Adrenal gland (tissue), 12 donors: Measurements from ENCODE around the gene NAALADL2. TPM values are rescaled to one million over a fixed set of nuclear protein-coding genes. Genes with fewer than 3 reads are reported as not detected.

ENCODE experiments used
- DNase-seq, 7 donors: peaks; one replicate each; pipeline ENCODE4 v3.0.0-alpha.2; 2019 to 2020
- H3K27ac ChIP-seq, 5 donors: fragments of 200-600 bp; sonication (generic) in 4 of 5; 1 replicate in 3 of 5; 2 replicates in 2 of 5; pipeline versions ENCODE4 v1.5.1 to v1.8.0; 2016 to 2020; ENCODE audit warnings: mild to moderate bottlenecking in 1 of 5
- H3K27me3 ChIP-seq: fragments of 200-600 bp; 2 replicates; pipeline ENCODE4 v1.8.0; 2021
- H3K36me3 ChIP-seq, 2 donors: fragments of 200-600 bp; replicated peaks in 1 of 2; 1 replicate in 1 of 2; 2 replicates in 1 of 2; pipeline versions ENCODE4 v1.5.1 to v1.8.0; 2018 to 2022
- H3K4me1 ChIP-seq, 2 donors: fragments of 200-600 bp; replicated peaks in 1 of 2; 1 replicate in 1 of 2; 2 replicates in 1 of 2; pipeline versions ENCODE4 v1.5.1 to v1.8.0; 2018 to 2021
- H3K4me3 ChIP-seq, 4 donors: fragments of 200-600 bp; sonication (generic) in 3 of 4; one replicate each; pipeline ENCODE4 v1.5.1; 2016 to 2018
- H3K9me3 ChIP-seq, 3 donors: fragments of 200-600 bp; sonication (generic) in 1 of 3; replicated peaks in 1 of 3; 1 replicate in 2 of 3; 2 replicates in 1 of 3; pipeline versions ENCODE4 v1.5.1 to v1.8.0; 2016 to 2021
- POLR2A ChIP-seq, 2 donors: fragments of 450-650 bp; IDR thresholded peaks; one replicate each; pipeline ENCODE4 v1.6.1; 2017; ENCODE audit warnings: antibody characterized with exemption in 2 of 2, mild to moderate bottlenecking in 2 of 2, moderate library complexity in 1 of 2
- WGBS, 4 donors: extraction: QIAGEN DNeasy Blood & Tissue Kit in 2 of 4; methylation state at CpG; one replicate each; pipeline versions ENCODE4 v1.1.5 to v1.1.7; 2013 to 2017; 5-methylcytosine and 5-hydroxymethylcytosine counted together
- intact Hi-C, 2 donors: fragments of 100-400 bp; cut with DNase I; formaldehyde crosslinking; loops; one replicate each; pipeline versions ENCODE4 v1.14.1 to v1.15.0; 2022 to 2023
- polyA plus RNA-seq, 3 donors: library from polyadenylated mRNA; stranded (reverse); fragments of 200-250 nt in 2 of 3; fragments of 350-450 nt in 1 of 3; fragmentation: Illumina TruSeq in 1 of 3; extraction: RNeasy Lipid Tissue Mini Kit (QIAGEN cat#74804) in 1 of 3; gene quantifications; one replicate each; pipeline ENCODE4 v1.2.3, GENCODE V29; 2013 to 2014
- total RNA-seq, 9 donors: library from RNA; depleted of rRNA in 4 of 9; stranded (reverse); fragments of >200 nt in 4 of 9; fragments of 120-200 nt in 1 of 9; fragmentation: NEBNext Ultra II Directional in 1 of 9; extraction: Animal tissue kit (Norgen Biotek cat#: 25700) in 1 of 9; gene quantifications; one replicate each; pipeline versions ENCODE4 v1.1.0 to v1.2.4, GENCODE V29; 2013 to 2023
- TF ChIP-seq, protein P1 (sequence below), 6 experiments: fragments of 450-650 bp in 4 of 6; fragments of 200-600 bp in 2 of 6; sonication (generic) in 1 of 6; IDR thresholded peaks; 1 replicate in 5 of 6; 2 replicates in 1 of 6; pipeline versions ENCODE4 v1.5.1 to v1.8.0; 2016 to 2021; ENCODE audit warnings: antibody characterized with exemption in 6 of 6, mild to moderate bottlenecking in 2 of 6, moderate library complexity in 1 of 6
- donor health status: healthy with polysubstance abuse.
- donor health status: Bipolar disorder and iron deficiency.
- donor health status: DM: yes; HTN: yes; CAD: no.
- donor health status: DM: no; HTN: no; CAD: no.
- donor health status: DM: no; HTN: no; CAD: no.
- donor health status: DM: yes; HTN: yes; CAD: no.

The NAALADL2 gene
- total and polyA plus RNA-seq, 12 donors: 0.24 to 7.8 (median 4.8) TPM

DNA sequence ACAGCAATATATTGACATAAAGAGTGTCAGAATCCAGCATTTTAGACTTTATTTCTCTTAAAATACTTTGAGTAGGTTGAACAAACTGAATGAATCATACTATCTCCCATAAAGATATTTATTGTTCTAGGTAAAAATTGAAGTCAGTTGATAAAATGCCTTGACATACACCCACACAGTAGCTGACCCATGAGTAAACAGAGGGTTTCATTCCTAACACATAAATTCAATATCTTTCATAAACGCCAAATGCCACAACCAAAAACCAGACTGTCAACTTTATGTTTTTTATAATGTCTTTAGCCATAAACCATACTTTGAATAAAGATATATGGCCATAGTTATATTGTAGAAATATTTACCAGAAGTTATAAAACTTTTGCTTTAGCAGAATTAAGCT is 742.4 kb downstream of the NAALADL2 start:
- Histone ChIP-seq H3K4me3 (no peak overlapping the region), H3K36me3 (no peaks in the 10 kb centered on the region), H3K9me3 (no peaks in the 10 kb centered on the region), H3K27me3 (no peaks in the 10 kb centered on the region), H3K27ac (no peak overlapping the region), H3K4me1 (no peaks in the 10 kb centered on the region)
- TF ChIP-seq, protein P1, sequence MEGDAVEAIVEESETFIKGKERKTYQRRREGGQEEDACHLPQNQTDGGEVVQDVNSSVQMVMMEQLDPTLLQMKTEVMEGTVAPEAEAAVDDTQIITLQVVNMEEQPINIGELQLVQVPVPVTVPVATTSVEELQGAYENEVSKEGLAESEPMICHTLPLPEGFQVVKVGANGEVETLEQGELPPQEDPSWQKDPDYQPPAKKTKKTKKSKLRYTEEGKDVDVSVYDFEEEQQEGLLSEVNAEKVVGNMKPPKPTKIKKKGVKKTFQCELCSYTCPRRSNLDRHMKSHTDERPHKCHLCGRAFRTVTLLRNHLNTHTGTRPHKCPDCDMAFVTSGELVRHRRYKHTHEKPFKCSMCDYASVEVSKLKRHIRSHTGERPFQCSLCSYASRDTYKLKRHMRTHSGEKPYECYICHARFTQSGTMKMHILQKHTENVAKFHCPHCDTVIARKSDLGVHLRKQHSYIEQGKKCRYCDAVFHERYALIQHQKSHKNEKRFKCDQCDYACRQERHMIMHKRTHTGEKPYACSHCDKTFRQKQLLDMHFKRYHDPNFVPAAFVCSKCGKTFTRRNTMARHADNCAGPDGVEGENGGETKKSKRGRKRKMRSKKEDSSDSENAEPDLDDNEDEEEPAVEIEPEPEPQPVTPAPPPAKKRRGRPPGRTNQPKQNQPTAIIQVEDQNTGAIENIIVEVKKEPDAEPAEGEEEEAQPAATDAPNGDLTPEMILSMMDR (IDR thresholded peaks at IDR 0.05): no peak
- TF ChIP-seq POLR2A (IDR thresholded peaks at IDR 0.05): no peak
- 62 to 69% (median 66%) methylated on average over 1 of the region's 1 CpG for WGBS, 4 donors
- intact Hi-C loops: no loop called here
- DNase-seq: no peak

DNA sequence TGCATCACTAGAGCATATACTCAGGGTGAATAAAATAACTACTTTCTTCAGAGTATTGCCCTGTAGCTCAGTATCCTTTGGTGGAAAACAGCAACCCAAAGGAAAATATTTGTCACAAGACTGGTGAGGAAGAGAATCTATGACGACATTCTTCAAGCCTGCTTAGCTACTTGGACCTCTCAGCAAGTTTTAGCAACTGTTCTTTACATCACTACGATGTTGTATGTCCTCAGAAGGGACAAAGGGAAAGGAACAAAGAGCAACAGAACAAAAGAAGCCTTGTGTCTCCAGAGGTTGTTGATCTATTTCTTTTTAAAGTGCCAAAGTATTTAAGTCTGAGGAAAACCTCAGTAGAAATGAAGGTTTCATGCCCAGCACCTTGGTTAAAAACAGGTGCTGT is 746.7 kb downstream of the NAALADL2 start:
- TF ChIP-seq, protein P1 (IDR thresholded peaks at IDR 0.05): no peak
- TF ChIP-seq POLR2A (IDR thresholded peaks at IDR 0.05): no peak
- Histone ChIP-seq H3K4me3 (no peak overlapping the region), H3K27me3 (no peaks in the 10 kb centered on the region), H3K36me3 (no peaks in the 10 kb centered on the region), H3K27ac (no peak overlapping the region), H3K9me3 (no peaks in the 10 kb centered on the region), H3K4me1 (no peaks in the 10 kb centered on the region)
- no peak for DNase-seq
- intact Hi-C loops: no loop called here
- WGBS, 4 donors: 59 to 80% (median 66%) methylated on average over 2 of the region's 2 CpGs

DNA sequence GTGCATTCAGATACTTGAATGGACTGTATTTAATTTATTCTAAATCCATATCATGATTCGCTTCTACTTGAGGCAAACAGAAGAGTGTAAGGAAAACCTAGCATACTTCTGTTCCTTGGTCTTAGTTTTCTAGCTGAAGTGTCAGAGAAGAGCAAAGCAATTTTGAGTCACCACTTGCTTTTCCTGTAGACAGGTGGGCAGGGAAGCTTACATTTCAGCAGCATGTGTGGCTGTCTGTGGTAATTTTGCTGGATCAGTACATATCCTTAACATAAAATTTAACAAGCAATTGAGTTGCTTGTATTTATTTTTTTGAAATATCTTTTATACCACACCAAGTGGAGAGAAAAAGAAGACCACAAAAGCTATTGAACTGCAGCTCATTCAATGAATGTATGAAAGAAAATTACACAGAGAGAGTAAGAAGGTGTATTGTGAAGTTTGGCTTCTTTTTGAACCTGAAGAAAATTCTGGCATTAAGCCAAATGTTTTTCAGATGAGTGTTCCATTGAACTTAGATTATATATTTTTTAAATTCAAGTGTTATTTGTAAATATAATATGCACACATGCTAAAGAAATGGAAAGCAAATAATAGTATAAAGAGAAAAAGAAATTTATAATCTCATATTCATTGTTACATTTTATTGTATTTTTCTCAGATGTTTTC is 747.6 kb downstream of the NAALADL2 start:
- Histone ChIP-seq H3K27me3 (no peaks in the 10 kb centered on the region), H3K4me1 (no peaks in the 10 kb centered on the region), H3K27ac (no peak overlapping the region), H3K36me3 (no peaks in the 10 kb centered on the region), H3K4me3 (no peak overlapping the region), H3K9me3 (no peaks in the 10 kb centered on the region)
- TF ChIP-seq POLR2A (IDR thresholded peaks at IDR 0.05): no peak
- TF ChIP-seq, protein P1 (IDR thresholded peaks at IDR 0.05): no peak
- WGBS, 4 donors: 83 to 88% (median 84%) methylated on average over 1 of the region's 1 CpG
- intact Hi-C loops: no loop called here
- DNase-seq: no peak

DNA sequence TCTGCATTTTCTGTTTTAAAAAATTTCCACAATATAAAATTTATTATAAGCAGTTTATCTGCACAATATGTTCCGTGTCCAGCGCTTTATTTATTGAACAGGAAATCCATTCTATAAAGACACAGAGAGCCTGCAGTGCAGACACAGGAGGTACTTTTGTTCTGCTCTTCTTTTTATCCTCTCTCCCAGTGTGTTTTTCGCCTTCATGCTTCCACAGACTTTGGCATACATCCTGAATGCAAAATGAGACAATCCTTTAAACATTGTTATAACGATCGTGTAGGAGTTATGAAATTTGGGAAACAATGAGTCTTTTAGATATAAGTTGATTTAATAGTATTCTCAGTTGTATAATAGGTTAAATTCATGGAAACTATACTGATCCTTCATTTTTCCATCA is 749.2 kb downstream of the NAALADL2 start:
- Histone ChIP-seq H3K36me3 (no peaks in the 10 kb centered on the region), H3K27me3 (no peaks in the 10 kb centered on the region), H3K9me3 (no peaks in the 10 kb centered on the region), H3K4me1 (no peaks in the 10 kb centered on the region), H3K4me3 (no peak overlapping the region), H3K27ac (no peak overlapping the region)
- 80 to 86% (median 83%) methylated on average over 5 of the region's 5 CpGs for WGBS, 4 donors
- intact Hi-C loops: no loop called here
- no peak for TF ChIP-seq POLR2A (IDR thresholded peaks at IDR 0.05)
- TF ChIP-seq, protein P1 (IDR thresholded peaks at IDR 0.05): no peak
- DNase-seq: no peak
